GM18511 (cell line): ENCODE measurements around the gene PBOV1.
"Not testable (repeated sequence)": the region's sequence is repeated elsewhere in the genome, so short reads cannot be mapped to it uniquely, and the experiment has no call there.

ENCODE experiments used
- ATAC-seq: cut with Tn5 transposase; IDR thresholded peaks from one replicate; pipeline ENCODE4 v1.9.1; 2021; ENCODE audit warnings: mild to moderate bottlenecking, moderate library complexity; ENCODE audit not compliant: unreplicated experiment

Gene PBOV1

GRCh38 chr6:138239774-138240173 lies 21.5 kb upstream of the PBOV1 start:
- ATAC-seq, result no peak

- no peak for ATAC-seq
Observed at GRCh38 chr6:138238368-138238767, 20.1 kb upstream of the PBOV1 start.

- no peak for ATAC-seq
Observed at GRCh38 chr6:138237463-138237862, 19.2 kb upstream of the PBOV1 start.

- ATAC-seq, result no peak
Observed at GRCh38 chr6:138235693-138236092, 17.4 kb upstream of the PBOV1 start.

GRCh38 chr6:138235205-138235604 lies 16.9 kb upstream of the PBOV1 start:
- ATAC-seq, result no peak

- ATAC-seq, result no peak
Observed at GRCh38 chr6:138234363-138234762, 16.1 kb upstream of the PBOV1 start.

GRCh38 chr6:138231381-138231886 lies 13.1 kb upstream of the PBOV1 start:
- no peak for ATAC-seq

GRCh38 chr6:138230759-138231380 lies 12.6 kb upstream of the PBOV1 start:
- no peak for ATAC-seq

GRCh38 chr6:138230221-138230620 lies 11.9 kb upstream of the PBOV1 start:
- no peak for ATAC-seq

GRCh38 chr6:138229663-138230179 lies 11.4 kb upstream of the PBOV1 start:
- ATAC-seq, result no peak

- ATAC-seq, result no peak
Observed at GRCh38 chr6:138229072-138229471, 10.8 kb upstream of the PBOV1 start.

GRCh38 chr6:138227316-138227781 lies 9.1 kb upstream of the PBOV1 start:
- ATAC-seq, result no peak

GRCh38 chr6:138226700-138227315 lies 8.5 kb upstream of the PBOV1 start:
- ATAC-seq, result no peak

GRCh38 chr6:138225953-138226352 lies 7.7 kb upstream of the PBOV1 start:
- no peak for ATAC-seq

GRCh38 chr6:138222901-138223546 lies 4.7 kb upstream of the PBOV1 start:
- ATAC-seq, result no peak

GRCh38 chr6:138219901-138220300 lies 1.6 kb upstream of the PBOV1 start:
- ATAC-seq, result no peak

GRCh38 chr6:138219398-138219797 lies 1.1 kb upstream of the PBOV1 start:
- no peak for ATAC-seq

GRCh38 chr6:138215093-138215782 lies 3.1 kb downstream of the PBOV1 start:
- no peak for ATAC-seq

- ATAC-seq, result not testable (repeated sequence)
Observed at GRCh38 chr6:138212530-138212929, 5.8 kb downstream of the PBOV1 start.

GRCh38 chr6:138211601-138212000 lies 6.7 kb downstream of the PBOV1 start:
- no peak for ATAC-seq

GRCh38 chr6:138211048-138211581 lies 7.2 kb downstream of the PBOV1 start:
- ATAC-seq, result no peak
